Gastroesophageal sphincter (tissue), 3 donors: ENCODE data around the gene FBH1.

Experiments
- CTCF ChIP-seq, 4 experiments: fragments of 200-600 bp in 2 of 4; fragments of 450-650 bp in 2 of 4; sonication (generic) in 1 of 4; IDR thresholded peaks; one replicate each; pipeline ENCODE4 v1.5.1; 2017 to 2019; ENCODE audit warnings: antibody characterized with exemption in 4 of 4, mild to moderate bottlenecking in 2 of 4, moderate library complexity in 2 of 4
- EP300 ChIP-seq: sonication (generic); formaldehyde crosslinking; IDR thresholded peaks from one replicate; pipeline ENCODE4 v1.6.1; 2017; ENCODE audit warnings: antibody characterized with exemption, mild to moderate bottlenecking
- POLR2A ChIP-seq, 2 donors: fragments of 450-650 bp; IDR thresholded peaks; one replicate each; pipeline ENCODE4 v1.6.1; 2017; ENCODE audit warnings: antibody characterized with exemption in 2 of 2, mild to moderate bottlenecking in 2 of 2, moderate library complexity in 1 of 2
- POLR2AphosphoS5 ChIP-seq: sonication (generic); formaldehyde crosslinking; IDR thresholded peaks from one replicate; pipeline ENCODE4 v1.6.1; 2017; ENCODE audit warnings: antibody characterized with exemption

GRCh38 chr10:5948208-5948585 lies 58.2 kb downstream of the FBH1 start:
- TF ChIP-seq CTCF (IDR thresholded peaks at IDR 0.05): no peak
- TF ChIP-seq POLR2AphosphoS5: no peak
- TF ChIP-seq POLR2A (IDR thresholded peaks at IDR 0.05): no peak
- TF ChIP-seq EP300: no peak
